Endothelial cell of umbilical vein (primary cell): Measurements from ENCODE around the gene CBFA2T3. TPM values are rescaled to one million over a fixed set of nuclear protein-coding genes. Genes with fewer than 3 reads are reported as not detected.

Experiments
- BruUV-seq: library from RNA; stranded (reverse); fragments of 400-500 nt; replicated peaks from 2 replicates; lab custom pipeline; 2021; lab: Mats Ljungman, UMichigan
- CTCF ChIA-PET: fragments of 300-600, 350-600 bp; sonication (Branson Sonifier 250); formaldehyde crosslinking; loops from one replicate; lab custom pipeline; 2021; ENCODE audit warnings: antibody characterized with exemption, inconsistent platforms; lab: Charles Lee
- POLR2A ChIA-PET: fragments of 300-600, 350-600 bp; sonication (Branson Sonifier 250); formaldehyde crosslinking; loops from one replicate; lab custom pipeline; 2021; ENCODE audit warnings: antibody characterized with exemption, inconsistent platforms; lab: Charles Lee
- DNase-seq: peaks from one replicate; pipeline ENCODE4 v3.0.0-alpha.2; 2011; ENCODE audit warnings: low read depth, low spot score
- FAIRE-seq: peaks from 2 replicates; lab custom pipeline; 2011; peaks lifted over from hg19 to GRCh38; lab: Jason Lieb, UNC
- H2AFZ ChIP-seq: 2 replicates; pipeline ENCODE4 v1.6.0; 2012; ENCODE audit warnings: low read depth, low read length, control low read depth, inconsistent platforms
- H3K27ac ChIP-seq: 2 replicates; pipeline ENCODE4 v1.5.1; 2011; ENCODE audit warnings: low read depth, mild to moderate bottlenecking, control low read depth, low read length, moderate library complexity; ENCODE audit not compliant: insufficient read depth
- H3K27me3 ChIP-seq, 2 experiments: 2 replicates each; pipeline versions ENCODE4 v1.6.0 to v1.6.1; 2011; ENCODE audit warnings: low read length in 2 of 2, mixed read lengths in 1 of 2; ENCODE audit not compliant: control insufficient read depth in 2 of 2, insufficient read depth in 2 of 2
- H3K36me3 ChIP-seq, 2 experiments: 2 replicates in 1 of 2; 3 replicates in 1 of 2; pipeline ENCODE4 v1.5.1; 2011; ENCODE audit warnings: low read length in 2 of 2, mild to moderate bottlenecking in 1 of 2, moderate library complexity in 1 of 2; ENCODE audit not compliant: control insufficient read depth in 2 of 2, insufficient read depth in 2 of 2; ENCODE audit errors: extremely low read depth in 1 of 2
- H3K4me1 ChIP-seq: 3 replicates; pipeline ENCODE4 v1.5.1; 2011; ENCODE audit warnings: mild to moderate bottlenecking, low read length; ENCODE audit not compliant: control insufficient read depth, insufficient read depth; ENCODE audit errors: extremely low read depth
- H3K4me2 ChIP-seq: 2 replicates; pipeline ENCODE4 v1.6.1; 2011; ENCODE audit warnings: low read length, control low read depth, mixed read lengths; ENCODE audit not compliant: insufficient read depth
- H3K4me3 ChIP-seq, 3 experiments: fragments of 200-600 bp in 1 of 3; sonication (generic), shearing (Covaris generic) in 1 of 3; replicated peaks in 1 of 3; 2 replicates each; pipeline ENCODE4 v1.5.1; 2011 to 2016; ENCODE audit warnings: control low read depth in 3 of 3, low read length in 3 of 3, mild to moderate bottlenecking in 2 of 3, inconsistent platforms in 1 of 3, low read depth in 1 of 3, moderate library complexity in 1 of 3; ENCODE audit not compliant: insufficient read depth in 1 of 3
- H3K79me2 ChIP-seq: 2 replicates; pipeline ENCODE4 v1.6.0; 2012; ENCODE audit warnings: low read length, inconsistent platforms; ENCODE audit not compliant: control insufficient read depth, insufficient read depth
- H3K9ac ChIP-seq: replicated peaks from 2 replicates; pipeline ENCODE3; 2011; ENCODE audit warnings: low read length, control low read depth; ENCODE audit not compliant: insufficient read depth; ENCODE audit errors: extremely low read depth
- H3K9me1 ChIP-seq: replicated peaks from 3 replicates; pipeline ENCODE4 v1.6.0; 2011; ENCODE audit warnings: mild to moderate bottlenecking, low read length; ENCODE audit not compliant: control insufficient read depth, insufficient read depth; ENCODE audit errors: extremely low read depth
- H3K9me3 ChIP-seq: replicated peaks from 2 replicates; pipeline ENCODE4 v1.5.1; 2012; ENCODE audit warnings: low read length, inconsistent platforms; ENCODE audit not compliant: control insufficient read depth, insufficient read depth
- H4K20me1 ChIP-seq: replicated peaks from 2 replicates; pipeline ENCODE3; 2011; ENCODE audit warnings: mild to moderate bottlenecking, low read length; ENCODE audit not compliant: control insufficient read depth, insufficient read depth; ENCODE audit errors: extremely low read depth
- EZH2 ChIP-seq: IDR thresholded peaks from 2 replicates; pipeline ENCODE4 v1.6.1; 2012; ENCODE audit warnings: borderline replicate concordance, low read depth, mild to moderate bottlenecking, moderate library complexity, low read length, inconsistent platforms; ENCODE audit not compliant: severe bottlenecking
- FOS ChIP-seq: IDR thresholded peaks from 2 replicates; pipeline ENCODE4 v1.6.1; 2011; ENCODE audit warnings: mild to moderate bottlenecking, low read length, moderate library complexity, borderline replicate concordance; ENCODE audit not compliant: insufficient read depth
- GATA2 ChIP-seq: IDR thresholded peaks from 2 replicates; pipeline ENCODE4 v1.7.0; 2011; ENCODE audit warnings: low read depth, mild to moderate bottlenecking, moderate library complexity, mixed read lengths, low read length; ENCODE audit not compliant: insufficient read length, insufficient read depth
- JUN ChIP-seq: IDR thresholded peaks from 2 replicates; pipeline ENCODE4 v1.6.1; 2011; ENCODE audit warnings: borderline replicate concordance, low read depth; ENCODE audit not compliant: insufficient read length, insufficient read depth
- MAX ChIP-seq: IDR thresholded peaks from 2 replicates; pipeline ENCODE4 v1.6.1; 2011; ENCODE audit not compliant: insufficient read depth, insufficient read length
- MYC ChIP-seq: IDR thresholded peaks from one replicate; pipeline ENCODE4 v1.6.1; 2011; ENCODE audit warnings: mild to moderate bottlenecking, low read depth, low read length
- POLR2A ChIP-seq: IDR thresholded peaks from 2 replicates; pipeline ENCODE4 v1.6.1; 2012; ENCODE audit warnings: low read depth, mild to moderate bottlenecking, control low read depth, low read length
- POLR2AphosphoS5 ChIP-seq: IDR thresholded peaks from 2 replicates; pipeline ENCODE4 v1.6.1; 2012; ENCODE audit warnings: low read depth, mild to moderate bottlenecking, control low read depth, low read length, moderate library complexity; ENCODE audit not compliant: insufficient read depth
- dilution Hi-C: fragments of 300-500 bp; cut with MboI; formaldehyde crosslinking; loops from one replicate; pipeline ENCODE4 v1.15.0; 2019; ENCODE audit warnings: low sequenced_read_pairs; ENCODE audit not compliant: extremely low pct_ligation_motif_present
- intact Hi-C: fragments of 100-400 bp; cut with micrococcal nuclease; formaldehyde crosslinking; loops from one replicate; pipeline ENCODE4 v1.10.0; 2022
- polyA plus RNA-seq, 4 experiments: library from polyadenylated mRNA; depleted of rRNA in 3 of 4; stranded (reverse) in 3 of 4; unstranded in 1 of 4; fragments of >200 nt; gene quantifications; 2 replicates each; pipeline versions ENCODE4 v1.2.1 to v1.2.3, GENCODE V29; 2011 to 2012; ENCODE audit warnings: missing spikeins in 1 of 4
- total RNA-seq: library from RNA; stranded (reverse); gene quantifications from 2 replicates; pipeline ENCODE4 v1.2.3, GENCODE V29; 2021
- TF ChIP-seq, protein P1 (sequence below), 2 donors: IDR thresholded peaks; 1 replicate in 1 of 2; 2 replicates in 1 of 2; pipeline ENCODE4 v1.5.1; 2011; ENCODE audit warnings: low read length in 2 of 2, mild to moderate bottlenecking in 2 of 2, moderate library complexity in 2 of 2, control low read depth in 1 of 2, inconsistent platforms in 1 of 2, low read depth in 1 of 2; ENCODE audit not compliant: insufficient read depth in 1 of 2; ENCODE audit errors: extremely low read depth in 1 of 2

CBFA2T3 gene
- total and polyA plus RNA-seq, 2 donors (not counting 3 experiments of a cell fraction or from before 2014, with no cell fraction given), result not detected

- Histone ChIP-seq H4K20me1 (no peaks in the 10 kb centered on the region), H3K9me1 (no peaks in the 10 kb centered on the region), H3K4me2 (no peak overlapping the region), H3K27me3 (no peaks in the 10 kb centered on the region), H3K9ac (no peak overlapping the region), H3K9me3 (no peaks in the 10 kb centered on the region), H3K4me3 (no peak overlapping the region), H2AFZ (no peak overlapping the region), H3K79me2 (no peaks in the 10 kb centered on the region), H3K36me3 (no peaks in the 10 kb centered on the region), H3K27ac (no peak overlapping the region), H3K4me1 (no peaks in the 10 kb centered on the region)
- no peak for FAIRE-seq
- intact Hi-C loops (no loop called here), dilution Hi-C loops (no loop called here)
- ChIA-PET POLR2A (no interaction called here), CTCF (no interaction called here)
- TF ChIP-seq POLR2A (no peak), POLR2AphosphoS5 (no peak), MAX (no peak), FOS (no peak), EZH2 (no peak), JUN (no peak), GATA2 (no peak), MYC (no peak)
- TF ChIP-seq, protein P1, sequence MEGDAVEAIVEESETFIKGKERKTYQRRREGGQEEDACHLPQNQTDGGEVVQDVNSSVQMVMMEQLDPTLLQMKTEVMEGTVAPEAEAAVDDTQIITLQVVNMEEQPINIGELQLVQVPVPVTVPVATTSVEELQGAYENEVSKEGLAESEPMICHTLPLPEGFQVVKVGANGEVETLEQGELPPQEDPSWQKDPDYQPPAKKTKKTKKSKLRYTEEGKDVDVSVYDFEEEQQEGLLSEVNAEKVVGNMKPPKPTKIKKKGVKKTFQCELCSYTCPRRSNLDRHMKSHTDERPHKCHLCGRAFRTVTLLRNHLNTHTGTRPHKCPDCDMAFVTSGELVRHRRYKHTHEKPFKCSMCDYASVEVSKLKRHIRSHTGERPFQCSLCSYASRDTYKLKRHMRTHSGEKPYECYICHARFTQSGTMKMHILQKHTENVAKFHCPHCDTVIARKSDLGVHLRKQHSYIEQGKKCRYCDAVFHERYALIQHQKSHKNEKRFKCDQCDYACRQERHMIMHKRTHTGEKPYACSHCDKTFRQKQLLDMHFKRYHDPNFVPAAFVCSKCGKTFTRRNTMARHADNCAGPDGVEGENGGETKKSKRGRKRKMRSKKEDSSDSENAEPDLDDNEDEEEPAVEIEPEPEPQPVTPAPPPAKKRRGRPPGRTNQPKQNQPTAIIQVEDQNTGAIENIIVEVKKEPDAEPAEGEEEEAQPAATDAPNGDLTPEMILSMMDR (IDR thresholded peaks at IDR 0.05; ENCODE audit: extremely low read depth in 1 of 2, insufficient read depth in 1 of 2, low read depth in 1 of 2, low read length in 2 of 2), result no peak
- DNase-seq, result no peak
- no TSS peak for BruUV-seq
These were observed 75.2 kb downstream of the CBFA2T3 start for GRCh38 chr16:88901718-88902337.
